Measurements from ENCODE around the gene WFS1. TPM values are rescaled to one million over a fixed set of nuclear protein-coding genes. Genes with fewer than 3 reads are reported as not detected.

Gene WFS1
- total RNA-seq, 1 donor = 0.42 TPM

DNA sequence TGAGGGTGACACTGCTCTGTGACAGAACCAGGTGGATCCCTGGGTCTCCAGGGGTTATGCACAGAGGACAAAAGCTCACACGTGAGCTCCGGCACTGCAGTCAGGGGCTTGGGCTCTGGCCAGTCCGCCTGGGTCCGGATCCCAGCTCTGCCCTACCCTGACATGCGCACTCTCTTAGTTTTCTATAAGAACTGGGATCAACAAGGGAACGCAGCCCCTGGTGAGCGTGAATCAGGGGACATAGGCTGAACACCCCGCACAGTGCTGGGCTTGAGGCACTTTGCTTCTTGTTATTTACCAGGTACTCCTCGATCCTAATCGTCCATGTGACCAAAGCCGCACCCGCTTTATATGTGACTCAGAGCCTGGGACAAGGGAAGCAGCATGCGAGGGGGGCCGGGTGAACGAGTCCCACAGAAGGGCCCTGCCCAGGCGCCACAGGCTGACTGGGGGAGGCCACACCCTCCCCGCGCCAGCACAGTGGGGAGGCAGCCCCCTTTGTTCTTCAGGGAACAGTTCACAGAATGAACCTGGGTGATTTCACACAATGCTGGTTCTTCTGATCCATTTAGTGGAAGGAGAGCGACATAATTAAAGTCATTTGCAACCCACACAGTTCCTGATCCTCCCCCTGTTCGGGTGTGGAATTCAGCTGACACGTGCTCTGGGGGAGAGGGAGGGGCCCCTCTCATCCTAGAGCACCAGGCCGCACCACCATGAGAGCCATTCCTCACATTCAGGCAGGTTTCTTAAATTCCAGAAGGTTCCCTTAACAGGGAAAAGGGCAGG lies 55.5 kb downstream of the WFS1 start:
- no peaks in the 10 kb centered on the region for H3K4me1 ChIP-seq (ENCODE audit: insufficient read depth, low read length)
- H3K4me3 ChIP-seq (ENCODE audit: low read length) = no peak overlapping the region
- no peaks in the 10 kb centered on the region for H3K9me3 ChIP-seq (ENCODE audit: low read depth, low read length)
- H3K27me3 ChIP-seq (ENCODE audit: insufficient read depth, low read length) = peaks cover 1% of the 10 kb centered on the region

DNA sequence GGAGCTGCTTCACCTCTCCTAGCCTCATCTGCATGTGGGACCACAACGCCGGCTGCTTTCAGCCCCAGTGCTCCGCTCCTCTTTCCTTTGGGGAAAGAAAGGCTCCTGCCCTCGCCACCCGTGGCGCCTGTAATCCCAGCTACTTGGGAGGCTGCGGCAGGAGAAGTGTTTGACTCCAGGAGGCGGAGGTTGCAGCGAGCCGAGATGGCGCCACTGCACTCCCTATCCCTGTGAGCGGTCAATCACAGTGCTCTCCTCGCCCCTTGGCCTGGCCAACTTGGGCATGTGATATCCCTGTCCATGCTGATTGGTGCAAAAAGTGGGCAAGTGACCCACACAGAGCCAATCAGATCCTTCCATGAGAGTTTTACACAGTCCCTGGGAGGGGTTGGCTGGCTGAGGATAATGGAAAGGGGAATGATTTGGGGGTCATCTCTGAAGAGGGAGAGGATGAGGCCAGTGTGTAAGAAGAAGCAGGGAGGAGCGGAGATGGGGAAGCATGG lies 56.2 kb downstream of the WFS1 start:
- Histone ChIP-seq H3K4me1 (ENCODE audit: insufficient read depth, low read length) (no peaks in the 10 kb centered on the region), H3K9me3 (ENCODE audit: low read depth, low read length) (no peaks in the 10 kb centered on the region), H3K27me3 (ENCODE audit: insufficient read depth, low read length) (no peaks in the 10 kb centered on the region), H3K4me3 (ENCODE audit: low read length) (no peak overlapping the region)

DNA sequence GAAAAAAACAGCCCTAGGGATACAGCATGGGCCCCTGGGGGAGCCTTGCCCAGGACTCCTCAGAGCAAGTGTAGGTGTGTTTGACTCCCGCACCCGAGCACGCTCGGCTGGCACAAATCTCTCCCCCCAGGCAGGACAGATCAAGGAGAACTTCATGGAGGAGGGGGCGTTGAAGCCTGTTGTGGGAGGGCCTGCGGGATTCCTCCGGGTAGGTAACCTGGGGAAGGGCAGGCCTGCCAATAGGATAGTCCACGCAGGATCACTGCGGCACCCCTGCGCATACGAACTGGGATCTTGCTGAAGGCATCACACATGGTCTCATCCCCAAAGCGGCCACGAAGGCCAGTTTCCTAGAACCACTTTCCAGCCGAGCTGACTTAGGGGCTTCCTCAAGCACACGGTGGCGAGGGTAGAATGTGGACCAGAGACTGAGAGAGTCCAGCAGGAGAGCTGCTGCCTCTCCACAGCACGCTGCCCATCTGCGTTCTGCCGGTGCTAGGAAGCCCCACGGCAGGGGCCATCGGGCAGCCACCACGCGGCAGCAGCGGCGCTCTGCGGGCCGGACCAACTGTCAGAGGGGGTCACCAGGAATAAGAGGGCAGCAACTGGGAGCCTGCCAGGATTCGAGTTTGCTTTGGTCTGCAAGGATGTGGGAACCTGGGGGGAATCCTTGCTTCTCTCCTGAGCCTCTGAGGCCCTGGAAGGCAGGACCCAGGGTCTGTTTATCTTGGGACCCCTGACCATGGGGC lies 56.8 kb downstream of the WFS1 start:
- Histone ChIP-seq H3K9me3 (ENCODE audit: low read depth, low read length) (no peaks in the 10 kb centered on the region), H3K4me1 (ENCODE audit: insufficient read depth, low read length) (no peaks in the 10 kb centered on the region), H3K27me3 (ENCODE audit: insufficient read depth, low read length) (no peaks in the 10 kb centered on the region)

DNA sequence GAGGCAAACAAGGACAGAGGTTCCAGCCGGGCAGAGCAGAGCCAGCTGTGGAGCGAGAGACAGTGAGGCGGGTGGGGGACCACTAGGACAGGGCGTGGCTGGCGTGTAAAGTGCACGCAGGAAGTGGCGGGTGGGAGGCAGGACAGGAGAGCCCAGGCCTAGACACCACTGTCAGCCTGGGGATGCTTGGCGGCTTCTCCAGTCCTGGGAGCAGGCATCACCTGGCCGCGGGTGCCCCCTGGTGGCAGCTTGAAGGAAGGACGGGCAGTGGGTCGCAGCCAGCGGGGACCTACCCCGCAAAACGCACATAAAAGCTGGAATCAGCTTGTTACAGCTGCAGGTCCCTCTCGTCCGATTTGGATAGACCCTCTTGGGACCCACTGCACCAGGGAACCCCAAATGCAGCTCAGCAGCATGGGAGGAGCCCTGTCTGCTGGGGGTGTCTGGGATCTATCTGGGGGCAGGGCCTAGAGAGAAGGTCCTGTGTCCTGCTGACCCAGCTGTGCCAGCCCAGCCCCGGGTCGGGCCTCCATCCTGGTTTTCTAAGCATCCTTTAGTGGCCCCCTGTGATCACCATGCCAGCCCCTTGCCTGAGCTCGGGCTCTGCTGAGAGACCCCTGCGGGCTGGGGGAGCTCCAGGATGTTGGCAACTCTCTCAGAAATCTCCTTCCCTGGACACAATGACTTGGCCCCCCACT lies 57.7 kb downstream of the WFS1 start:
- Histone ChIP-seq H3K4me3 (ENCODE audit: low read length) (no peak overlapping the region), H3K27me3 (ENCODE audit: insufficient read depth, low read length) (no peaks in the 10 kb centered on the region), H3K4me1 (ENCODE audit: insufficient read depth, low read length) (no peaks in the 10 kb centered on the region), H3K9me3 (ENCODE audit: low read depth, low read length) (no peaks in the 10 kb centered on the region)

More for the DNA sequence above, 56.8 kb downstream of the WFS1 start:
- H3K4me3 ChIP-seq (ENCODE audit: low read length) = no peak overlapping the region

DNA sequence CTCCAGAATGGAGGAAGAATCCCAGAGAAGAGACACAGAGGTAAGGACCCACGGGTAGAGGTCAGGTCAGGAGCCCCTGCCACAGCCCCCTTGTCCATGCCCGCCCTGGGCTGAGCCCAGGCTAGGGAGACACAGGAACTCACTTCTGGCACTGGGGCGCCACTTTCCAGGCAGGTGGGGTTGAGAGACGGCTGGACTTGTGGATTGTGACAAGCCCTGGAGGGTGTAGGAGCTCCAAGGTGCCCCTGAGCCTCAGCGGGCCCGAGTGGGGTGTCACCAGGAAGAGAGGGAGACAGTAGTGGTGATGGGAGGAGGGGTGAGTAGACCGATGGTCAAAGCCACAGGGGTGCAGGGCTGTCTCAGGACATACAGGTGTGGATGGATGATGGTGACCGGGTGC lies 58.9 kb downstream of the WFS1 start:
- H3K27me3 ChIP-seq (ENCODE audit: insufficient read depth, low read length) = no peaks in the 10 kb centered on the region
- H3K4me3 ChIP-seq (ENCODE audit: low read length) = no peak overlapping the region
- H3K9me3 ChIP-seq (ENCODE audit: low read depth, low read length) = no peaks in the 10 kb centered on the region
- no peaks in the 10 kb centered on the region for H3K4me1 ChIP-seq (ENCODE audit: insufficient read depth, low read length)

DNA sequence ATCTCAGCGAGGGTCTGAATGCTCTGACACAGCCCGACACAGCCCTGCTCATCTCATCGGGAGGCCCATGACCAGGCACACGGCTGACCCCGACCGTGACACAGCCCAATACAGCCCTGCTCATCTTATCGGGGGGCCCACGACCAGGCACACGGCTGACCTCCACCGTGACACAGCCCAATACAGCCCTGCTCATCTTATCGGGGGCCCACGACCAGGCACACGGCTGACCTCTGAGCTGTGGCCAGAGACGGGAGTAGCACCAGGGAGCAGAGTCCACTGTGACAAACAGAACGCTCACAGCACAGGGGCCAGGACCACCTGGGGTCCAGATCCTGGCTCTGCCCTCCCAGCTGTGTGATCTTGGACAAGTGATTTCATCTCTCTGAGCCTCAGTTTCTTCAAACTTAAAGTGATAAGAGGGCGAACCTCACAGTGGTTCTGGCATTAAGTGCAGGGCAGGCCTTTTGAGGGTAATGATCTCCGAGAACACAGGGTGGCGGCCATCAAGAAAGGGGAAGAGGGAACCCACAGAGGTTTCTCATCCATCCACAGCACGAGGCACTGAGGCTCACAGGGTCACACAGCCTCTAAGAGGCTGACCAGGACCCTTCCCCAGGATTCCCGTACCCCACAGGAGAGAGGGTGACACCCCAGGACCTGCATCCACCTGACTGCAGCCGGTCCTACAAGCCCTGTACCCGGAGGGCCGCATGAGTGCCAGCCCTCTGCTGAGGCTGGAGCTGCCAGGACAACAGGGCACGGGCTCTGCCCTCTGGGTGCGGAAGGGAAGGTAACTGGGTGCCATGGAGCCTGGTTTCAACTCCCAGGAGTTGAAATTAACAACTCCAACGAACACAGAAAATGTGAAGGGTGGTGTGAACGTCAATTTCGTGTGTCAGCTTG lies 60.1 kb downstream of the WFS1 start:
- no peaks in the 10 kb centered on the region for H3K9me3 ChIP-seq (ENCODE audit: low read depth, low read length)
- no peaks in the 10 kb centered on the region for H3K4me1 ChIP-seq (ENCODE audit: insufficient read depth, low read length)
- no peak overlapping the region for H3K4me3 ChIP-seq (ENCODE audit: low read length)
- H3K27me3 ChIP-seq (ENCODE audit: insufficient read depth, low read length) = no peaks in the 10 kb centered on the region

DNA sequence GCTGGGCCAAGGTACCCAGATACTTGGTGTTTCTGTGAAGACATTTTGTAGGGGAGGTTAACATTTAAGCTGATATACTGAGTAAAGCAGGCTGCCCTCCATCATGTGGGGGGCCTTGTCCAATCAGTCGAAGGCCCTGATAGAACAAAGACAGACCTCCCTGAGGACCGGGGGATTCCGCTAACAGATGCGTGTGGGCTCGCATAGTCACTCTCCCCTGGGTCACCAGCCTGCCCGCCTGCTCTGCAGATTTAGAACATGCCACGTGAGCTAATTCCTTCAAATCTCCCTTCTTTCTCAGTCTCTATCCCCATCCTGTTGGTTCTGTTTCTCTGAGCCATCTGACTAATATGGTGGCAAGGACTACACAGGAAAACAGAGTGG lies 60.7 kb downstream of the WFS1 start:
- H3K4me1 ChIP-seq (ENCODE audit: insufficient read depth, low read length) = no peaks in the 10 kb centered on the region
- no peak overlapping the region for H3K4me3 ChIP-seq (ENCODE audit: low read length)
- no peaks in the 10 kb centered on the region for H3K27me3 ChIP-seq (ENCODE audit: insufficient read depth, low read length)
- H3K9me3 ChIP-seq (ENCODE audit: low read depth, low read length) = no peaks in the 10 kb centered on the region

DNA sequence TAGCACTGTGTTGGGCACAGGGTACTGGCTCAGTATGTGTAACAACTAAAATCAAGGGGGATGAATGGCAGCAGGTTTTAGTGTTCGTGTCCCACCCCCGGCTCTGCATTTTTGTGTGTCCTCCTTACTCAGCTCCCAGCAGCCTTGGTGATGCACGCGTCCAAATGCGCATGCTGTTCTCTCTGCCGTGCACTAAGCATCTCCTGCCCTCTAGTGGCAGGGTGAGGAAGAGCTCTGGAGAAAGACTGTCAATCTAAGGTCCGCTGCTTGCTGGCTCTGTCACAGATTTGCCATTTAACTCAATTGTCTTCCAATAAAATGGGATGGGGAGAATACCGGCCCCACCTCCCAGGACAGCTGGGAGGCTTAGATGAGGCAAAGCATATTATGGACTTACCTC lies 61.4 kb downstream of the WFS1 start:
- Histone ChIP-seq H3K9me3 (ENCODE audit: low read depth, low read length) (no peaks in the 10 kb centered on the region), H3K4me1 (ENCODE audit: insufficient read depth, low read length) (no peaks in the 10 kb centered on the region), H3K27me3 (ENCODE audit: insufficient read depth, low read length) (no peaks in the 10 kb centered on the region), H3K4me3 (ENCODE audit: low read length) (no peak overlapping the region)

DNA sequence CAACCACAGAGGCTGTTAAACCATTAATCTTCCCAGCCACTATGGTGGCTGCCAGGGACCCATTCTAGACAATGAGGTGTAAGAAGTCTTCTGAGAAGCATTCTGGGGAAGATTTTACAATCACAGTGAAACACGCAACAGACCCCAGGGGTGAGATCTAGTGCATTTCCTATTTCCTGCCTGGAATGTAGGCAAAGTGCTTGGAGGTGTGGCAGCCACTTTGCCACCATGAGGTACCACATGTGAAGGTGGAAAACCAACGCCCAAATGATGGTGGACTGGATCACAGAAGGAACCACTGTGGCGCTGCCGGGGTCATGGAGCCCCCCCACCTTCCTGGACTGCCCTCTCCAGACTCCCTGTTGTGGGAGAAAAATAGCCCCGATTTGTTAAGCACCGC lies 61.8 kb downstream of the WFS1 start:
- no peaks in the 10 kb centered on the region for H3K4me1 ChIP-seq (ENCODE audit: insufficient read depth, low read length)
- no peaks in the 10 kb centered on the region for H3K27me3 ChIP-seq (ENCODE audit: insufficient read depth, low read length)
- H3K4me3 ChIP-seq (ENCODE audit: low read length) = no peak overlapping the region
- H3K9me3 ChIP-seq (ENCODE audit: low read depth, low read length) = no peaks in the 10 kb centered on the region

DNA sequence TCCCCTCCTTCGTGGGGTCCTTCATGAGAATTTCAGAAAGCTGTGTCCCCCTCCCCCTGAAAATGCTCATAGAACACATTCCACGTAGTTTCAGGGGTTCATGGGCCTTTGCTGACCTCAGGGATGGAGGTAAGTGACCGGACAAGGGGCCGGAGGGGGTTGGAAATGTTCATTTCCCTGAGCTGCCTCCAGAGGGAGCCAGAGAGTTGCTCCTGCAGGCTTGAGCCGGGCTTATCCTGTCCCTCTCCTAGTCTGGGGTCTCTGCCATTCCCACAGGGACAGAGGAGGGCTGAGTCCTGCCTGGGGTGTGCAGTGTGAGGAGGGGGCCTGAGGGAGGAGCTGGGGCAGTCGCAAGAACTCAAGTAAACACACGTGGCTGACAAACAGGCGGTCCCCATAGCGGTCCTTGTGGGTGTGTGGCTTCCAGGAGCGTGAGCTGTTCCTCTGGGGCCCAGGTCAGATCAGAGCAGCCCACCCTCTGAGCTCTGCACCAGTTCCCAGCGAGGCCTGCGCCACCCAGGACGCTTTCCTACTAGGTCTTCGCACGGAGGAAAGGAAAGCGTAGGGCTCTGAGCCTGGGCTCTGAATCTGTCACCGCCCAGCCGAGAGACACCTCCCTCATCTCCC lies 62.5 kb downstream of the WFS1 start:
- H3K4me1 ChIP-seq (ENCODE audit: insufficient read depth, low read length) = no peaks in the 10 kb centered on the region
- no peak overlapping the region for H3K4me3 ChIP-seq (ENCODE audit: low read length)
- no peaks in the 10 kb centered on the region for H3K9me3 ChIP-seq (ENCODE audit: low read depth, low read length)
- H3K27me3 ChIP-seq (ENCODE audit: insufficient read depth, low read length) = peaks cover under 1% of the 10 kb centered on the region

DNA sequence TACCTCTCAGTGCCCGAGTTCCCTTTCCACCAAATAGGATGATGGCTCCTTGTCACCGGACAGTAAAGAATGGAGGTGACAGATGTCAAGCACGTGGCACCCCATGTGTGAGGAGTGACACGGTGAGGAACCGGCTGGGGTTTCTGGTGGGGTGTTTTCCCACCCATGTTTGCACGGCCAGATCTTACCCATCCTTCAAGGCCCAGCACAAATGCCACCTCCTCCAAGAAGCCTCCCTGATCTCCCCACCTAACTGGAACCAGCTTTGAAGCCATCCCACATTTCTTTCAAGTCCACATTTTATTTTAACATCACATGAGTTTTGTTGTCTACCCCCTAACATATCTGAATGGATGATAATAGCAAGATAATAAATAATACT lies 63.0 kb downstream of the WFS1 start:
- peaks cover 3% of the 10 kb centered on the region for H3K4me1 ChIP-seq (ENCODE audit: insufficient read depth, low read length)
- no peaks in the 10 kb centered on the region for H3K9me3 ChIP-seq (ENCODE audit: low read depth, low read length)
- H3K4me3 ChIP-seq (ENCODE audit: low read length) = no peak overlapping the region
- peaks cover 5% of the 10 kb centered on the region for H3K27me3 ChIP-seq (ENCODE audit: insufficient read depth, low read length)

DNA sequence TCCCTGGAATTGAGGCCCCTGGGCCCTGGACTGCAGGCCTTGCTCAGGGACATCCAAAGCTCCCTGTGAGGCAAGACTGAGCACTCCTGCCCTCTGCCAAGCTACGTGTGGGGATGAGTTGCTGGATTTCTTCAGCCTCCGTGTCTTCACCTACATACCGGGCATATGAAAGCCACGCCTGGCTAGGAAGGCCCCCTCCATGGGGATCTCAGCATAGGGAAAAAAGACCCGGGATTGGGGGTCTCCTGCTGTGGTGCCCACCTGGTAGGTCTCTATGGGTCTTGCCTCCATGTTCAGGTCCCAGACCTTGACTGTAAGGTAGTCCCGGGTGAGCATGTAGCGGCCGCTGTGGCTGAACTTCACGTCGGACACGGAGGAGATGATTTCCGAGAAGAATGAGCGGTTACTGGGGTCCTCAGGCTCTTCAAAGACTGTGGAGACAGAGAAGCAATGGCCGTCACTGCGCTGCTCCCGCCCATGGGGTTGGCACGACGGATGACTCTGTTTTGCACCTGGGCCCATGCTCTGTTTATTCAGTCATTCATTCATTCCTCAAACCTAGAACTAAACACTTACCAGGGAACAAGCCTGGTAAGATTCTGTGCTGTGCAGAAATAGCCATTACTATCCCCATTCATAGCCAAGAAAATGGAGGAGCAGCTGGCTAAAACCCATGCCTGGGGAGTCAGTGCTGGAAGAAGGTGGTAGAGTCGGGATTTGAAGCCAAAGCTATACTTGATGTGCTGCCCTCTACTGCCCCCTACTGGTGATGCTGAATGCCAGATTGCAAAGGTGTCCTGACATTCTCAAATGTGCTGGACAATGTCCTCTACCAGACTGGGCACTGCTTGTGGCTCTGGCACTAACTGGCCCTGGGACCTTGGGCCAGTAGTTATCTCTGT lies 63.9 kb downstream of the WFS1 start:
- H3K9me3 ChIP-seq (ENCODE audit: low read depth, low read length) = no peaks in the 10 kb centered on the region

DNA sequence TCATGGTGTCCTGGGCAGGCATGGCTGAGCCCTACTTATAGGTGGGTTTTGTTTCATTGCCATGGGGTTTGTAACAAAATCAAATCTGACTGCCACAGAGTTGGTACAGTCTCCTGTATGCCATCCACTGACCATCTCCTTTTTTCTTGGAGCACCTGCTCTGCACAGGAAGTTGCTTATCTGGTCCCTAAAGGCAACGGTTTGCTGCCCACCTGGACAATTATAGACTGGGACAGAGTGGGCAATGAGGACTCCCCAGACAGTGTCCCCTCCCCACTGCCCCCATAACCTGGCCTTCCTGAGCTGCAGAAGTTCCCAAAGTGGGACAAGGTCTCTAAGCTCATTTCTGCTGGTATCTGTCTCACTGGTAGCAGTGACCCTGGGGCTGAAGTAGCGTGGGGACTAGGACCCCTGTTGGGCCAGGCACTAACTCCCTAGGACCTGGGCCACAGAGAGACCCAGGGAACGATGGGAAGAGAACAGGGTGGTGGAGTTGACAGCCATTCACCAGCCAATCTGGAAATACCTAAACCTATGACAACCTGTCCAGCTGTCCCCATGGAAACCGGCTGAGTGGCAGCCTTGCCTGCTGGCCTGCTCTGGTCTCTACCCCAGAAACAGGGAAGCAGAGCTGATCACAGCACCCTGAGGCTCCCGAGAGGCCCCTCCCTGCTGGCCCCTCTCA lies 64.7 kb downstream of the WFS1 start:
- peaks cover 6% of the 10 kb centered on the region for H3K4me1 ChIP-seq (ENCODE audit: insufficient read depth, low read length)
- peaks cover 7% of the 10 kb centered on the region for H3K27me3 ChIP-seq (ENCODE audit: insufficient read depth, low read length)
- no peaks in the 10 kb centered on the region for H3K9me3 ChIP-seq (ENCODE audit: low read depth, low read length)
- H3K4me3 ChIP-seq (ENCODE audit: low read length) = no peak overlapping the region

More for the DNA sequence above, 63.9 kb downstream of the WFS1 start:
- Histone ChIP-seq H3K4me3 (ENCODE audit: low read length) (no peak overlapping the region), H3K4me1 (ENCODE audit: insufficient read depth, low read length) (peaks cover 6% of the 10 kb centered on the region), H3K27me3 (ENCODE audit: insufficient read depth, low read length) (peaks cover 7% of the 10 kb centered on the region)

All from mononuclear cell (primary cell).